ENCODE data around the gene LIN7C. TPM values are rescaled to one million over a fixed set of nuclear protein-coding genes. Genes with fewer than 3 reads are reported as not detected.
A peak's percentile ranks its signal among the peaks of the same experiment; 100 is the strongest.

Gene LIN7C
- total RNA-seq, 6 experiments from 2014 or later = 53.7 to 64.4 (median 60.2) TPM

DNA sequence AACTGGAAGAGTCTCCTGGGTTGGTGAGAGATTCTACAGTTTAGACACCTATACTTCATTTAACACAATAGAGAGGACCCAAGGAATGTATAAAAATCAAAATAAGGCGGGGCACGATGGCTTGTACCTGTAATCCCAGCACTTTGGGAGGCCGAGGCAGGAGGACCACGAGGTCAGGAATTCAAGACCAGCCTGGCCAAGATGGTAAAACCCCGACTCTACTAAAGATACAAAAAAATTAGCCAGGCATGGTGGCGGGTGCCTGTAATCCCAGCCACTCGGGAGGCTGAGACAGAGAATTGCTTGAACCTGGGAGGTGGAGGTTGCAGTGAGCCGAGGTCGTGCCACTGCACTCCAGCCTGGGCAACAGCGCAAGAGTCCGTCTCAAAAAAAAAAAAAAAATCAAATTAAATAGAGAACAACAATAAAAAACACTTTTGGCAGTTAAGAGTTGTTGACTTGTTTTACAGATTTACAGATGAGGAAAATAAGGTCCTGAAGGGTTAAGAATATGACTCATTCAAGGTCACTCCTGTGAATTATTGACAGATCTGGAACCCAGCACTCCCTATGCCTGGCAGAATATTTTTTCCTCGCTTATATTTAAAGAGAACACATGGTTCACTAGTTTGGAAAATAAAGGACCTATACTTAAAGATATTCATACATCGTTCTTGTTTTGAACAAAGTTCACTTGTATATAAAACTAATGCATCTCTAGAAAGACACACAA, 39.2 kb downstream of the LIN7C start:
- no peak for DNase-seq
- H3K4me1 Mint-ChIP-seq (ENCODE audit: low read depth) = peaks cover 90% of the 10 kb centered on the region
- H3K4me3 Mint-ChIP-seq = no peak overlapping the region; the same call in 1 of the 2 replicates
- H3K9me3 Mint-ChIP-seq = no peaks in the 10 kb centered on the region
- no peaks in the 10 kb centered on the region; the same call in 1 of the 2 replicates for H3K36me3 Mint-ChIP-seq (ENCODE audit: low read depth)
- no peaks in the 10 kb centered on the region; the same call in 1 of the 2 replicates for H3K27me3 Mint-ChIP-seq (ENCODE audit: insufficient read depth)
- H3K27ac Mint-ChIP-seq = peak overlapping the region; percentile 98
- TF ChIP-seq, protein P1, sequence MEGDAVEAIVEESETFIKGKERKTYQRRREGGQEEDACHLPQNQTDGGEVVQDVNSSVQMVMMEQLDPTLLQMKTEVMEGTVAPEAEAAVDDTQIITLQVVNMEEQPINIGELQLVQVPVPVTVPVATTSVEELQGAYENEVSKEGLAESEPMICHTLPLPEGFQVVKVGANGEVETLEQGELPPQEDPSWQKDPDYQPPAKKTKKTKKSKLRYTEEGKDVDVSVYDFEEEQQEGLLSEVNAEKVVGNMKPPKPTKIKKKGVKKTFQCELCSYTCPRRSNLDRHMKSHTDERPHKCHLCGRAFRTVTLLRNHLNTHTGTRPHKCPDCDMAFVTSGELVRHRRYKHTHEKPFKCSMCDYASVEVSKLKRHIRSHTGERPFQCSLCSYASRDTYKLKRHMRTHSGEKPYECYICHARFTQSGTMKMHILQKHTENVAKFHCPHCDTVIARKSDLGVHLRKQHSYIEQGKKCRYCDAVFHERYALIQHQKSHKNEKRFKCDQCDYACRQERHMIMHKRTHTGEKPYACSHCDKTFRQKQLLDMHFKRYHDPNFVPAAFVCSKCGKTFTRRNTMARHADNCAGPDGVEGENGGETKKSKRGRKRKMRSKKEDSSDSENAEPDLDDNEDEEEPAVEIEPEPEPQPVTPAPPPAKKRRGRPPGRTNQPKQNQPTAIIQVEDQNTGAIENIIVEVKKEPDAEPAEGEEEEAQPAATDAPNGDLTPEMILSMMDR (IDR thresholded peaks at IDR 0.05) = no peak

DNA sequence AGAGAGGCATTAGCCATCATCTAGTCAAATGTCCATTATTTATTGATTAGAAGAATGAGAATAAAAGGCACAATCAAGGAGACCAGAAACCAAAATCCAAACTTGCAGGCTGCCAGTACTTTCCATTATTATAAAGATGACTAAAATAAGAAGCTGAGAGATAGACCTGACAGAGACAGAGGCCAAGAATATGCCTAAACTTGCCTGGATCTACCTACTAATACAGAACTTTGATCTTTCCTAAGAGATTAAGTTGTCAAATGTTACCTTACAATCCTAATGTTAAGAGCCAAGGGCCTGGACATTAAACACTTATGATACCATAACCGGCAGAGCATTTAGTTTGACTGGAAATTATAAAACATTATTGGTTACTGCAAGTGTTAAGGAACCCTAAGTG, 40.2 kb downstream of the LIN7C start:
- Mint-ChIP-seq H3K36me3 (ENCODE audit: low read depth) (no peaks in the 10 kb centered on the region; the same call in 1 of the 2 replicates), H3K9me3 (no peaks in the 10 kb centered on the region), H3K27ac (no peak overlapping the region), H3K4me1 (ENCODE audit: low read depth) (peaks cover 93% of the 10 kb centered on the region), H3K4me3 (no peak overlapping the region), H3K27me3 (ENCODE audit: insufficient read depth) (no peaks in the 10 kb centered on the region; the same call in 1 of the 2 replicates)
- TF ChIP-seq, protein P1 (IDR thresholded peaks at IDR 0.05) = no peak
- DNase-seq = no peak

DNA sequence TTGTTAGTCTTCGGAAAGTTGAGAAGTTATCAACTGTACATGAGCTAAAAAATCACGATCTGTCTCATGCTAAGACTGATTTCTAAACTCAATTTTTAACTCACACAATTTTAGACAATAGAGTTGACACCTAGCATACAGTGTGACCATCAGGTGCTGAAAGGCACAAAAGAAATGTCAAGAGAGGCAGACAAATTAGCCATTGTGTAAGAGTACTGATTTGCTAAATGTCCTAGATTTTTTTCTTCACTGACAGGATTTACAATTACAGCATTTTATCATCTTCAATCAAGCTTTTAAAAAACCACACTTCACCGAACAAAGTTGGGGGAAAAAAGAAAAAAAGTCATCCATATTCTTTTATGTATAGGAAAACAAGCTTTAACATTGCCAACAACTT, 40.9 kb downstream of the LIN7C start:
- H3K27ac Mint-ChIP-seq = peak overlapping the region; percentile 53
- no peaks in the 10 kb centered on the region; the same call in 1 of the 2 replicates for H3K36me3 Mint-ChIP-seq (ENCODE audit: low read depth)
- TF ChIP-seq, protein P1 (IDR thresholded peaks at IDR 0.05) = no peak
- H3K4me3 Mint-ChIP-seq = no peak overlapping the region
- DNase-seq = no peak
- no peaks in the 10 kb centered on the region for H3K9me3 Mint-ChIP-seq
- no peaks in the 10 kb centered on the region for H3K27me3 Mint-ChIP-seq (ENCODE audit: insufficient read depth)
- peaks cover 87% of the 10 kb centered on the region for H3K4me1 Mint-ChIP-seq (ENCODE audit: low read depth)

DNA sequence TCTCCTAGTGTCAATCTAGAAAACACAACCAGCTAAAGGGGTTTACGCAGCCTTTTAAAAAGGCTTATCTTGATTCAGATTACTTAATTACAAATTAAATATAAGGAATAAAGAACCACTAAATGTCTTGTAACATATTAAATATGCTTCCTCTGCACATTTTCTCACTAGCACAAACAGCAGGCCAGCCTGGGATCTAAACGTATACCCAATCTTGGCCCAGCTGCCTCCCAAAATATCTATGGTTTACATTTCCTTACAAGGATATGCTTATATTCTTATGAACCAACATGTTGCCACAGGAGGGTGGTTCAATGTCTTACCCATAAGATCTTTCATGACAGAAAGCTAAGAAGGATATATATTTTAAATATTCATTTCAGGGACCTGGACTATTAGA, 41.7 kb downstream of the LIN7C start:
- TF ChIP-seq, protein P1 (IDR thresholded peaks at IDR 0.05) = no peak
- Mint-ChIP-seq H3K4me3 (peak overlapping the region; percentile 24; the same call in 1 of the 2 replicates), H3K27ac (peak overlapping the region; percentile 82)

DNA sequence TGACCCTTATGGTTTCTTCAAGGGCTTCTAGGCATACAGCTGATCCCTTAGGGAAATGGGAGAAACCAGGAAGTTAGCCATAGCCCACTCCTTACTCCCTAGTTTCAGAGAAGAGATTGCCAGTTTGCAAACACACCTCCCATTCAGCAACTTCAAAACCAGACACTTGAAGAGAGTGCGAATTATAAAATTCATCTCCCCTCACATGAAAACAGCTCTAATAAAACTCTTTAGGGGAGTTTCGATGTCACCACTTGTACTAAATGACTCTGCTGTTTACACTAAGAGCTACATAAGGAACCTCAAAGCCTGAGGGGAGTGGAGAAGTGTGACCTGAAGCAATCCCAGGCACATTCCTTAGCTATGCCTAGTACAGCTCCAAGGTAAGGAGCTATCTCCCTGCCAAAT, 42.3 kb downstream of the LIN7C start:
- no peaks in the 10 kb centered on the region; the same call in 1 of the 2 replicates for H3K36me3 Mint-ChIP-seq (ENCODE audit: low read depth)
- H3K4me1 Mint-ChIP-seq (ENCODE audit: low read depth) = peaks cover 81% of the 10 kb centered on the region
- TF ChIP-seq, protein P1 (IDR thresholded peaks at IDR 0.05) = no peak
- peak overlapping the region; percentile 82 for H3K27ac Mint-ChIP-seq
- peak; percentile 50 for DNase-seq
- no peaks in the 10 kb centered on the region for H3K9me3 Mint-ChIP-seq
- H3K4me3 Mint-ChIP-seq = peak overlapping the region; percentile 24; the same call in 1 of the 2 replicates
- no peaks in the 10 kb centered on the region for H3K27me3 Mint-ChIP-seq (ENCODE audit: insufficient read depth)

More for the DNA sequence above, 41.7 kb downstream of the LIN7C start:
- Mint-ChIP-seq H3K4me1 (ENCODE audit: low read depth) (peaks cover 87% of the 10 kb centered on the region), H3K36me3 (ENCODE audit: low read depth) (no peaks in the 10 kb centered on the region; the same call in 1 of the 2 replicates), H3K9me3 (no peaks in the 10 kb centered on the region), H3K27me3 (ENCODE audit: insufficient read depth) (no peaks in the 10 kb centered on the region)
- no peak for DNase-seq
